A673 (cell line): ENCODE data around the gene FHL1.

Source experiments
- CTCF ChIP-seq: fragments of 300-800, 200-600 bp; sonication (generic); conservative IDR thresholded peaks from 2 replicates; pipeline ENCODE4 v1.5.1; 2017; ENCODE audit warnings: low read depth, mild to moderate bottlenecking, antibody characterized with exemption, low read length, moderate library complexity, mixed read lengths
- EZH2 ChIP-seq: fragments of 200-600 bp; sonication (generic); IDR thresholded peaks from 2 replicates; pipeline ENCODE4 v1.6.1; 2017; ENCODE audit warnings: borderline replicate concordance, low read depth, mild to moderate bottlenecking, mixed read lengths, antibody characterized with exemption, low read length; ENCODE audit not compliant: poor library complexity, severe bottlenecking

- TF ChIP-seq CTCF = no peak
- no peak for TF ChIP-seq EZH2
Observed at GRCh38 chrX:136203951-136204350, 56.6 kb downstream of the FHL1 start.
